Immature natural killer cell (primary cell): ENCODE measurements around the gene FGFR4. TPM values are rescaled to one million over a fixed set of nuclear protein-coding genes. Genes with fewer than 3 reads are reported as not detected.

Experiments used
- DNase-seq, 3 donors: peaks; one replicate each; pipeline ENCODE4 v3.0.0; 2022; ENCODE audit warnings: mixed read lengths in 1 of 3
- H3K27ac Mint-ChIP-seq, 6 donors: one replicate each; pipeline ENCODE4 v1.8.0; 2020; ENCODE audit warnings: mixed read lengths in 6 of 6, mild to moderate bottlenecking in 5 of 6, inconsistent platforms in 4 of 6, moderate library complexity in 3 of 6
- H3K27me3 Mint-ChIP-seq, 3 donors: one replicate each; pipeline ENCODE4 v1.8.0; 2020 to 2021; ENCODE audit warnings: low read depth in 3 of 3, mild to moderate bottlenecking in 3 of 3, mixed read lengths in 3 of 3, moderate library complexity in 3 of 3, inconsistent platforms in 1 of 3
- H3K36me3 Mint-ChIP-seq, 3 donors: one replicate each; pipeline ENCODE4 v1.8.0; 2020; ENCODE audit warnings: mixed read lengths in 3 of 3, inconsistent platforms in 2 of 3, mild to moderate bottlenecking in 2 of 3
- H3K4me1 Mint-ChIP-seq, 2 donors: one replicate each; pipeline ENCODE4 v1.8.0; 2020; ENCODE audit warnings: inconsistent platforms in 2 of 2, mild to moderate bottlenecking in 2 of 2, mixed read lengths in 2 of 2, moderate library complexity in 1 of 2
- H3K4me3 Mint-ChIP-seq, 5 donors: one replicate each; pipeline ENCODE4 v1.8.0; 2020; ENCODE audit warnings: mild to moderate bottlenecking in 5 of 5, mixed read lengths in 5 of 5, inconsistent platforms in 3 of 5, moderate library complexity in 3 of 5
- H3K9me3 Mint-ChIP-seq, 6 donors: one replicate each; pipeline ENCODE4 v1.8.0; 2020; ENCODE audit warnings: mild to moderate bottlenecking in 6 of 6, mixed read lengths in 6 of 6, inconsistent platforms in 4 of 6, moderate library complexity in 3 of 6
- polyA plus RNA-seq, 3 donors: library from polyadenylated mRNA; unstranded; fragments of 300-500 nt; fragmentation: Illumina TruSeq; gene quantifications; one replicate each; pipeline ENCODE4 v1.2.3, GENCODE V29; 2021

Gene FGFR4
- polyA plus RNA-seq, 3 donors from 2014 or later = not detected

GRCh38 chr5:177100714-177101121 is 14.0 kb downstream of the FGFR4 start:
- Mint-ChIP-seq H3K36me3 (no peaks in the 10 kb centered on the region), H3K27me3 (peaks cover 1 to 3% (median 2%) of the 10 kb centered on the region in 3 donors), H3K4me1 (no peaks in the 10 kb centered on the region), H3K27ac (no peak overlapping the region), H3K9me3 (peaks cover 0 to 2% (median 0%) of the 10 kb centered on the region in 6 donors), H3K4me3 (no peak overlapping the region)
- no peak for DNase-seq

GRCh38 chr5:177103523-177104253 is 17.0 kb downstream of the FGFR4 start:
- no peak for DNase-seq
- Mint-ChIP-seq H3K36me3 (no peaks in the 10 kb centered on the region), H3K27ac (no peak overlapping the region), H3K4me1 (no peaks in the 10 kb centered on the region), H3K27me3 (peaks cover 1 to 4% (median 3%) of the 10 kb centered on the region in 3 donors), H3K4me3 (no peak overlapping the region), H3K9me3 (no peaks in the 10 kb centered on the region)

- DNase-seq = no peak
- Mint-ChIP-seq H3K4me3 (no peak overlapping the region), H3K9me3 (no peaks in the 10 kb centered on the region), H3K27ac (no peak overlapping the region), H3K36me3 (no peaks in the 10 kb centered on the region), H3K4me1 (no peaks in the 10 kb centered on the region), H3K27me3 (peaks cover 3 to 4% (median 3%) of the 10 kb centered on the region in 3 donors)
Observed at GRCh38 chr5:177105691-177106476, 19.2 kb downstream of the FGFR4 start.

GRCh38 chr5:177107159-177107558 is 20.4 kb downstream of the FGFR4 start:
- Mint-ChIP-seq H3K4me3 (no peak overlapping the region), H3K9me3 (no peaks in the 10 kb centered on the region)

GRCh38 chr5:177109810-177110209 is 23.1 kb downstream of the FGFR4 start:
- H3K9me3 Mint-ChIP-seq = no peaks in the 10 kb centered on the region
- peaks cover 4 to 6% of the 10 kb centered on the region in 2 donors for H3K4me1 Mint-ChIP-seq
- H3K36me3 Mint-ChIP-seq = no peaks in the 10 kb centered on the region
- no peak overlapping the region for H3K4me3 Mint-ChIP-seq
- H3K27ac Mint-ChIP-seq = peak overlapping the region in 1 of 6 donors; percentile 33
- peaks cover 0 to 3% (median 2%) of the 10 kb centered on the region in 3 donors for H3K27me3 Mint-ChIP-seq
- DNase-seq = no peak

More at GRCh38 chr5:177107159-177107558, 20.4 kb downstream of the FGFR4 start:
- Mint-ChIP-seq H3K36me3 (no peaks in the 10 kb centered on the region), H3K27me3 (peaks cover 2 to 4% (median 3%) of the 10 kb centered on the region in 3 donors), H3K4me1 (no peaks in the 10 kb centered on the region), H3K27ac (no peak overlapping the region)
- no peak for DNase-seq

- Mint-ChIP-seq H3K27ac (no peak overlapping the region), H3K27me3 (peaks cover 2 to 7% (median 3%) of the 10 kb centered on the region in 3 donors), H3K36me3 (no peaks in the 10 kb centered on the region), H3K4me1 (peaks cover 13 to 16% of the 10 kb centered on the region in 2 donors), H3K9me3 (no peaks in the 10 kb centered on the region), H3K4me3 (no peak overlapping the region)
- peak; percentile 44 to 50 (median 49) for DNase-seq
Observed at GRCh38 chr5:177111720-177112394, 25.1 kb downstream of the FGFR4 start.

GRCh38 chr5:177112589-177113220 is 26.0 kb downstream of the FGFR4 start:
- Mint-ChIP-seq H3K9me3 (no peaks in the 10 kb centered on the region), H3K4me1 (peaks cover 18 to 20% of the 10 kb centered on the region in 2 donors), H3K4me3 (no peak overlapping the region), H3K27ac (peak overlapping the region in 1 of 6 donors; percentile 49), H3K36me3 (no peaks in the 10 kb centered on the region), H3K27me3 (peaks cover 3 to 6% (median 5%) of the 10 kb centered on the region in 3 donors)
- no peak for DNase-seq

- H3K4me1 Mint-ChIP-seq = peaks cover 20% of the 10 kb centered on the region in 2 donors
- H3K4me3 Mint-ChIP-seq = peak overlapping the region in 3 of 5 donors; percentile 10 to 64 (median 29)
- peaks cover 3 to 6% (median 5%) of the 10 kb centered on the region in 3 donors for H3K27me3 Mint-ChIP-seq
- H3K36me3 Mint-ChIP-seq = no peaks in the 10 kb centered on the region
- peak overlapping the region in 1 of 6 donors; percentile 20 for H3K27ac Mint-ChIP-seq
- no peaks in the 10 kb centered on the region for H3K9me3 Mint-ChIP-seq
- DNase-seq = peak; percentile 70 to 77 (median 73)
Observed at GRCh38 chr5:177113566-177114424, 27.1 kb downstream of the FGFR4 start.

- Mint-ChIP-seq H3K27me3 (peaks cover 2 to 6% (median 5%) of the 10 kb centered on the region in 3 donors), H3K4me3 (peak overlapping the region; percentile 52 to 86 (median 77)), H3K4me1 (peaks cover 20% of the 10 kb centered on the region in 2 donors), H3K9me3 (no peaks in the 10 kb centered on the region), H3K36me3 (no peaks in the 10 kb centered on the region), H3K27ac (peak overlapping the region; percentile 52 to 95 (median 74))
- DNase-seq = peak; percentile 80 to 83 (median 82)
Observed at GRCh38 chr5:177116631-177117373, 30.1 kb downstream of the FGFR4 start.

- no peaks in the 10 kb centered on the region for H3K9me3 Mint-ChIP-seq
- peak overlapping the region in 1 of 5 donors; percentile 78 for H3K4me3 Mint-ChIP-seq
- peaks cover 20% of the 10 kb centered on the region in 2 donors for H3K4me1 Mint-ChIP-seq
Observed at GRCh38 chr5:177117441-177118045, 30.8 kb downstream of the FGFR4 start.

GRCh38 chr5:177122566-177122965 is 35.9 kb downstream of the FGFR4 start:
- Mint-ChIP-seq H3K4me3 (no peak overlapping the region), H3K4me1 (peaks cover 0 to 2% of the 10 kb centered on the region in 2 donors), H3K27ac (peak overlapping the region in 1 of 6 donors; percentile 1)

More at GRCh38 chr5:177117441-177118045, 30.8 kb downstream of the FGFR4 start:
- no peak for DNase-seq
- Mint-ChIP-seq H3K36me3 (no peaks in the 10 kb centered on the region), H3K27ac (no peak overlapping the region), H3K27me3 (peaks cover 2 to 6% (median 5%) of the 10 kb centered on the region in 3 donors)

More at GRCh38 chr5:177122566-177122965, 35.9 kb downstream of the FGFR4 start:
- H3K27me3 Mint-ChIP-seq = no peaks in the 10 kb centered on the region
- no peaks in the 10 kb centered on the region for H3K9me3 Mint-ChIP-seq
- DNase-seq = no peak
- H3K36me3 Mint-ChIP-seq = no peaks in the 10 kb centered on the region
